DOHH2 (cell line): ENCODE data around the gene CDKL4.

ENCODE experiments used
- H3F3A ChIP-seq: fragments of 200-600 bp; sonication (generic), shearing (Covaris generic); 2 replicates; pipeline ENCODE4 v1.6.0; 2016; ENCODE audit warnings: antibody characterized with exemption, mild to moderate bottlenecking; ENCODE audit not compliant: control insufficient read depth, insufficient read depth
- H3K27ac ChIP-seq: fragments of 200-600 bp; sonication (generic); 2 replicates; pipeline ENCODE4 v1.5.1; 2014; ENCODE audit warnings: low read depth, mild to moderate bottlenecking, low read length, moderate library complexity
- H3K27me3 ChIP-seq: fragments of 200-600 bp; sonication (generic); 2 replicates; pipeline ENCODE4 v1.6.1; 2014; ENCODE audit warnings: mild to moderate bottlenecking, low read length, mixed read lengths; ENCODE audit not compliant: control insufficient read depth
- H3K36me3 ChIP-seq: fragments of 200-600 bp; sonication (generic); 2 replicates; pipeline ENCODE4 v1.6.1; 2014; ENCODE audit warnings: mild to moderate bottlenecking, low read length, moderate library complexity, mixed read lengths; ENCODE audit not compliant: control insufficient read depth
- H3K4me1 ChIP-seq: fragments of 200-600 bp; sonication (generic); 2 replicates; pipeline ENCODE4 v1.6.1; 2014; ENCODE audit warnings: mild to moderate bottlenecking, low read length, mixed read lengths; ENCODE audit not compliant: control insufficient read depth
- H3K4me2 ChIP-seq: fragments of 200-600 bp; sonication (generic); 2 replicates; pipeline ENCODE4 v1.6.0; 2014; ENCODE audit warnings: mild to moderate bottlenecking, low read length, moderate library complexity
- H3K4me3 ChIP-seq: fragments of 200-600 bp; sonication (generic); 2 replicates; pipeline ENCODE4 v1.5.1; 2014; ENCODE audit warnings: mild to moderate bottlenecking, low read length, mixed read lengths
- H3K79me2 ChIP-seq: fragments of 200-600 bp; sonication (generic); 2 replicates; pipeline ENCODE4 v1.6.1; 2014; ENCODE audit warnings: mild to moderate bottlenecking, low read length, mixed read lengths; ENCODE audit not compliant: control insufficient read depth
- H3K9me2 ChIP-seq: fragments of 200-600 bp; sonication (generic); replicated peaks from 2 replicates; pipeline ENCODE4 v1.6.1; 2014; ENCODE audit warnings: mild to moderate bottlenecking, low read length, mixed read lengths; ENCODE audit not compliant: control insufficient read depth
- H3K9me3 ChIP-seq: fragments of 200-600 bp; sonication (generic); 2 replicates; pipeline ENCODE4 v1.6.1; 2014; ENCODE audit warnings: antibody characterized with exemption, low read length, mixed read lengths; ENCODE audit not compliant: control insufficient read depth, insufficient read depth
- H4K20me1 ChIP-seq: fragments of 200-600 bp; sonication (generic); 2 replicates; pipeline ENCODE4 v1.6.0; 2014; ENCODE audit warnings: low read depth, mild to moderate bottlenecking, antibody characterized with exemption, low read length, moderate library complexity; ENCODE audit not compliant: control insufficient read depth, insufficient read depth
- EZH2phosphoT487 ChIP-seq: fragments of 200-600 bp; sonication (generic); IDR thresholded peaks from 2 replicates; pipeline ENCODE4 v1.6.1; 2017; ENCODE audit warnings: borderline replicate concordance, mild to moderate bottlenecking, antibody characterized with exemption, low read length, moderate library complexity, mixed read lengths
- TF ChIP-seq, protein P1 (sequence below): fragments of 200-600 bp; sonication (generic); IDR thresholded peaks from one replicate; pipeline ENCODE4 v1.5.1; 2014; ENCODE audit warnings: antibody characterized with exemption, mild to moderate bottlenecking, low read depth, low read length; ENCODE audit not compliant: poor library complexity, severe bottlenecking

CDKL4 gene

DNA sequence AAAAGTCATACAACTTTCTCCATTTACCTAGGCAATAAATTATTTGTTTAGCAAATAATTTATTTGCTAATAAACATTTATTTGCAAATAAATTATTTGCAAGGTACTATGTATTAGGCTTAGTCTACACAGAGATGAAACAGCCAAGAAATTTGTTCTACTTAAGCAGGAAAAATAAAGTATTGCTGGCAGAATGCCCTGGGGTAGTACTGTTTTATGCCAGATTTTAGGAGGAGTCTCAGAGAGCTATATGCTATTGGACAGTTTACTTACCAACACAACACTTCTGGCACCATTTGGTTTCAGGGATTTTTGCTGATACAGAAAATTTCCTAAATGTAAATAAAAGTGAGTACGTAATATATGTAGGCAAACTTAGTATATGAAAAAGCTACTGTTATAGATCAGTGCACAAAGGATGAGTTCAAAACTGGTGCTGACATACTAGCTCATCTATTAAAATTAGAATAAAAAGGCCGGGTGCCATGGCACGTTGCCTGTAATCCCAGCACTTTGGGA, 23.2 kb upstream of the CDKL4 start:
- Histone ChIP-seq H3K4me2 (no peak overlapping the region), H4K20me1 (no peaks in the 10 kb centered on the region), H3K36me3 (peaks cover 8% of the 10 kb centered on the region)

DNA sequence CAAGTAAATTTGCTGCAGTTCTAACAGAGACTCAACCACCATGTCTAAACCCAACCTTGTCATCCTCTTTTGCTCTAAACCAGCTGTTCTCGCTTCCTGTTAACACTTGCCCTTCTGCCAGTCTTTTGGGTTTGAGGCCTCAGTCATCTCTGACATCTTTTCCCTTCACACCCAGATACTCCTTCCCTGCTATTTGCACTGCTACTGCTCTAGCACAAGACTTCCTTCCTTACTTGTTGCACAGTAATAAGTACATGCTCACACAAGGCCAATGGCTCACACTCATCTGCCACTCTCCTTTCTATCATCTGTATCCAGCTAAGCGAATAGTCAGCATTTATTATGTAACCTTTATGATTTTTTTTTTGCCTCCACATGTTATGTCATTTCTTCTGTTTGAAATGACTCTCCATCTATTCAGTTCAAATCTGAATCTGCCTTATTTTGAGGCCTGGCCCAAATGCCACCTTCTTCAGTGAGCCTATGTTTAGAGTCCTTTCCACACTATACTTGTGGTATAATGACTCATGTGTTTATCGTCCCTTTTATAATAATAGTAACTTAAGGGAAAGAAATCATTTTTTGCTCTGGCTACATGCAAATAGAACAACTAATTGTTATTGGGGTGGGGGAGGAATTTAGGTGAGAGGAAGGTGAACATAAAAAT, 22.5 kb upstream of the CDKL4 start:
- Histone ChIP-seq H3K4me2 (peak overlapping the region; percentile 66), H3K27me3 (no peaks in the 10 kb centered on the region), H3K4me1 (peaks cover 28% of the 10 kb centered on the region), H3K36me3 (peaks cover 8% of the 10 kb centered on the region), H3K27ac (peak overlapping the region; percentile 77), H4K20me1 (no peaks in the 10 kb centered on the region), H3K79me2 (no peaks in the 10 kb centered on the region), H3F3A (peaks cover 5% of the 10 kb centered on the region; the same call in 1 of the 2 replicates), H3K9me3 (no peaks in the 10 kb centered on the region), H3K9me2 (no peaks in the 10 kb centered on the region), H3K4me3 (no peak overlapping the region)
- TF ChIP-seq, protein P1, sequence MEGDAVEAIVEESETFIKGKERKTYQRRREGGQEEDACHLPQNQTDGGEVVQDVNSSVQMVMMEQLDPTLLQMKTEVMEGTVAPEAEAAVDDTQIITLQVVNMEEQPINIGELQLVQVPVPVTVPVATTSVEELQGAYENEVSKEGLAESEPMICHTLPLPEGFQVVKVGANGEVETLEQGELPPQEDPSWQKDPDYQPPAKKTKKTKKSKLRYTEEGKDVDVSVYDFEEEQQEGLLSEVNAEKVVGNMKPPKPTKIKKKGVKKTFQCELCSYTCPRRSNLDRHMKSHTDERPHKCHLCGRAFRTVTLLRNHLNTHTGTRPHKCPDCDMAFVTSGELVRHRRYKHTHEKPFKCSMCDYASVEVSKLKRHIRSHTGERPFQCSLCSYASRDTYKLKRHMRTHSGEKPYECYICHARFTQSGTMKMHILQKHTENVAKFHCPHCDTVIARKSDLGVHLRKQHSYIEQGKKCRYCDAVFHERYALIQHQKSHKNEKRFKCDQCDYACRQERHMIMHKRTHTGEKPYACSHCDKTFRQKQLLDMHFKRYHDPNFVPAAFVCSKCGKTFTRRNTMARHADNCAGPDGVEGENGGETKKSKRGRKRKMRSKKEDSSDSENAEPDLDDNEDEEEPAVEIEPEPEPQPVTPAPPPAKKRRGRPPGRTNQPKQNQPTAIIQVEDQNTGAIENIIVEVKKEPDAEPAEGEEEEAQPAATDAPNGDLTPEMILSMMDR: no peak
- no peak for TF ChIP-seq EZH2phosphoT487

More for the DNA sequence above, 23.2 kb upstream of the CDKL4 start:
- Histone ChIP-seq H3K9me2 (no peaks in the 10 kb centered on the region), H3K9me3 (no peaks in the 10 kb centered on the region), H3K4me1 (peaks cover 28% of the 10 kb centered on the region), H3K4me3 (no peak overlapping the region), H3F3A (peaks cover 5% of the 10 kb centered on the region; the same call in 1 of the 2 replicates), H3K79me2 (no peaks in the 10 kb centered on the region), H3K27me3 (no peaks in the 10 kb centered on the region), H3K27ac (no peak overlapping the region)
- TF ChIP-seq, protein P1: no peak
- TF ChIP-seq EZH2phosphoT487: no peak

DNA sequence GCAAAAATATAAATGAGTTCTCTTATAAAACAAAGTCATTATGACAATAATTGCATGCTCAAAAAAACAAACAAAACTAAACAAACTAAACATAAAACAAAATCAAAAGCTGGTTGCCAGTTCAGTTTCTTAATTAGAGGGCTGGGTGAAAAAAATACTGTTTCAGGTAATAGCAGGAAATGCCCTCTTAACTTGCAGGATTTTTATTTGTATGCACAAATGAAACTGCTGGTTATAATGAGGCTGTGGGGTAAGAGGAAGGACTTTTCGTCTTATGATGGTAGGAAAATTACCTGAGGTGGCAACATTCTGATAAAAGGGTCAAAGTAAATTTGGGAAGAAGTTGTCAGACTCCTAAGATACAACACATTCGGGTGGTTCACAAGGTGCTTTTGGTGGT, 21.5 kb upstream of the CDKL4 start:
- Histone ChIP-seq H3K9me3 (no peaks in the 10 kb centered on the region), H3K4me1 (peaks cover 28% of the 10 kb centered on the region), H3F3A (peaks cover 5% of the 10 kb centered on the region; the same call in 1 of the 2 replicates), H3K36me3 (peaks cover 10% of the 10 kb centered on the region), H3K4me3 (peak overlapping the region; percentile 28), H3K79me2 (no peaks in the 10 kb centered on the region), H3K4me2 (peak overlapping the region; percentile 66), H3K9me2 (no peaks in the 10 kb centered on the region), H3K27me3 (no peaks in the 10 kb centered on the region), H4K20me1 (no peaks in the 10 kb centered on the region), H3K27ac (peak overlapping the region; percentile 77)
- TF ChIP-seq EZH2phosphoT487: no peak
- TF ChIP-seq, protein P1: no peak
